GM06990 (cell line): ENCODE results near the gene RPL4.

Experiments
- DNase-seq: peaks from one replicate; pipeline ENCODE4 v3.0.0-alpha.2; 2011; ENCODE audit not compliant: insufficient read length; ENCODE audit errors: extremely low read depth
- H3K27me3 ChIP-seq: replicated peaks from 2 replicates; pipeline ENCODE4 v1.6.0; 2011; ENCODE audit warnings: low read length; ENCODE audit not compliant: control insufficient read depth, insufficient read depth
- H3K36me3 ChIP-seq: 2 replicates; pipeline ENCODE4 v1.5.1; 2011; ENCODE audit warnings: low read length; ENCODE audit not compliant: control insufficient read depth, insufficient read depth
- H3K4me3 ChIP-seq: replicated peaks from 2 replicates; pipeline ENCODE4 v1.5.1; 2011; ENCODE audit warnings: low read depth, mild to moderate bottlenecking, control low read depth, low read length
- TF ChIP-seq, protein P1 (sequence below): IDR thresholded peaks from 2 replicates; pipeline ENCODE4 v1.5.1; 2011; ENCODE audit warnings: low read length, control low read depth, mild to moderate bottlenecking, inconsistent platforms; ENCODE audit not compliant: insufficient read depth, poor library complexity, severe bottlenecking

The RPL4 gene

GRCh38 chr15:66484539-66485112 is 20.0 kb downstream of the RPL4 start:
- peaks cover 29% of the 10 kb centered on the region for H3K36me3 ChIP-seq
- TF ChIP-seq, protein P1, sequence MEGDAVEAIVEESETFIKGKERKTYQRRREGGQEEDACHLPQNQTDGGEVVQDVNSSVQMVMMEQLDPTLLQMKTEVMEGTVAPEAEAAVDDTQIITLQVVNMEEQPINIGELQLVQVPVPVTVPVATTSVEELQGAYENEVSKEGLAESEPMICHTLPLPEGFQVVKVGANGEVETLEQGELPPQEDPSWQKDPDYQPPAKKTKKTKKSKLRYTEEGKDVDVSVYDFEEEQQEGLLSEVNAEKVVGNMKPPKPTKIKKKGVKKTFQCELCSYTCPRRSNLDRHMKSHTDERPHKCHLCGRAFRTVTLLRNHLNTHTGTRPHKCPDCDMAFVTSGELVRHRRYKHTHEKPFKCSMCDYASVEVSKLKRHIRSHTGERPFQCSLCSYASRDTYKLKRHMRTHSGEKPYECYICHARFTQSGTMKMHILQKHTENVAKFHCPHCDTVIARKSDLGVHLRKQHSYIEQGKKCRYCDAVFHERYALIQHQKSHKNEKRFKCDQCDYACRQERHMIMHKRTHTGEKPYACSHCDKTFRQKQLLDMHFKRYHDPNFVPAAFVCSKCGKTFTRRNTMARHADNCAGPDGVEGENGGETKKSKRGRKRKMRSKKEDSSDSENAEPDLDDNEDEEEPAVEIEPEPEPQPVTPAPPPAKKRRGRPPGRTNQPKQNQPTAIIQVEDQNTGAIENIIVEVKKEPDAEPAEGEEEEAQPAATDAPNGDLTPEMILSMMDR = no peak
- no peak for DNase-seq
- H3K27me3 ChIP-seq = no peaks in the 10 kb centered on the region
- H3K4me3 ChIP-seq = no peak overlapping the region

- Histone ChIP-seq H3K36me3 (peaks cover 24% of the 10 kb centered on the region), H3K27me3 (no peaks in the 10 kb centered on the region), H3K4me3 (no peak overlapping the region)
- TF ChIP-seq, protein P1 = no peak
- DNase-seq = no peak
Observed at GRCh38 chr15:66483131-66483566, 21.5 kb downstream of the RPL4 start.

DNA sequence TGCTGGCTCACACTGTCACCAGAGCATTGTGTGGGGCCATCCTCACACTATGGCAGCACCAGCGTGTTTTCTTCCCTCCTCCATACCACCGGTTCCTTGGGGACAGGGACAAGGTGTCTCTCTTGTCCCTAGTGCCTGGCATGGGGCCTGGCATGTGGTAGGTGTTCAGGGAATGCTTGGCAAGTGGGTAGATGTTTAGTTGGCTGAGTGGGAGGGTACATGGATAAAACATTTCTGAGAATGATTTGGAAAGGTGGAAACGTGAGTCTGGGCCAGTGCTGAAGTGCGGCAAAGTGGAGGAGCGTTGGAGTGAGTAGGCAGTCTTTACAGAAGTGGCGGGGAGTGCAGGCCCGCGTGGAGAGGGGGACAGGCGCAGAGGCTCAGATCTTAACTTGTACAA is 22.1 kb downstream of the RPL4 start:
- TF ChIP-seq, protein P1 = no peak
- H3K4me3 ChIP-seq = no peak overlapping the region
- no peaks in the 10 kb centered on the region for H3K27me3 ChIP-seq
- no peak for DNase-seq
- peaks cover 20% of the 10 kb centered on the region for H3K36me3 ChIP-seq

GRCh38 chr15:66481107-66481856 is 23.4 kb downstream of the RPL4 start:
- no peak for DNase-seq
- TF ChIP-seq, protein P1 = no peak
- Histone ChIP-seq H3K4me3 (no peak overlapping the region), H3K36me3 (peaks cover 19% of the 10 kb centered on the region), H3K27me3 (no peaks in the 10 kb centered on the region)

DNA sequence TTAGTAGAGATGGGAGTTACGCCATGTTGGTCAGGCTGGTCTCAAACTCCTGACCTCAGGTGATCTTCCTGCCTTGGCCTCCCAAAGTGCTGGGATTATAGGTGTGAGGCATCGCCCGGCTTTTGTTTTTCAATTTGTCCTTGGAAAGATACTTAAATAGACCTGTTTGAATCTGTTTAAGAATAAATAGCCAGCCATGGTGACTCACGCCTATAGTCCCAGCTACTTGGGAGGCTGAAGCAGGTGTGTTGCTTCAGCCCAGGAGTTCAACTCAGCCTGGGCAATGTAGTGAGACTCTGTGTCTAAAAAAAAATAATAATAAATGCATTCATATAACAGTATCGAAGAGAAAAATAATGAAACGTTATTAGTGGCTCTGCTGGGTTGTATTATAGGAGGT is 24.4 kb downstream of the RPL4 start:
- H3K4me3 ChIP-seq = no peak overlapping the region
- H3K27me3 ChIP-seq = no peaks in the 10 kb centered on the region
- TF ChIP-seq, protein P1 = no peak
- H3K36me3 ChIP-seq = peaks cover 19% of the 10 kb centered on the region
- no peak for DNase-seq
